IMR-90 (cell line): ENCODE data around the gene TRAT1. TPM values are rescaled to one million over a fixed set of nuclear protein-coding genes. Genes with fewer than 3 reads are reported as not detected.

Experiments used
- ATAC-seq: fragments of 200-7000 bp; cut with Tn5 transposase; 2 replicates; pipeline ENCODE4 v1.9.1; 2020; ENCODE audit warnings: low read depth, mild to moderate bottlenecking, moderate library complexity
- BruUV-seq: library from RNA; stranded (reverse); fragments of 400-500 nt; replicated peaks from 2 replicates; lab custom pipeline; 2021; lab: Mats Ljungman, UMichigan
- CTCF ChIA-PET: fragments of 300-600 bp; formaldehyde crosslinking; extraction: SDS; loops from one replicate; lab custom pipeline; 2021; ENCODE audit warnings: antibody characterized with exemption; lab: Yijun Ruan, JAX
- POLR2A ChIA-PET: fragments of 300-600 bp; sonication (Branson Sonifier 250); formaldehyde crosslinking; loops from one replicate; lab custom pipeline; 2022; ENCODE audit warnings: antibody characterized with exemption; ENCODE audit not compliant: unreplicated experiment; lab: Charles Lee
- DNase-seq: peaks from one replicate; pipeline ENCODE4 v3.0.0; 2013
- H2AFZ ChIP-seq: replicated peaks from 2 replicates; pipeline ENCODE3; 2013; ENCODE audit warnings: low read length, mild to moderate bottlenecking; ENCODE audit not compliant: poor library complexity
- H2AK5ac ChIP-seq: 2 replicates; pipeline ENCODE4 v1.6.1; 2013; ENCODE audit warnings: low read depth, low read length, inconsistent platforms
- H2AK9ac ChIP-seq: replicated peaks from 2 replicates; pipeline ENCODE3; 2013; ENCODE audit warnings: mild to moderate bottlenecking, low read depth, low read length, moderate library complexity; ENCODE audit not compliant: poor library complexity
- H2BK120ac ChIP-seq: 2 replicates; pipeline ENCODE4 v1.6.1; 2013; ENCODE audit warnings: low read depth, low read length, inconsistent platforms
- H2BK15ac ChIP-seq: 3 replicates; pipeline ENCODE4 v1.6.1; 2013; ENCODE audit warnings: low read depth, low read length, inconsistent platforms
- H2BK20ac ChIP-seq: 2 replicates; pipeline ENCODE4 v1.6.1; 2013; ENCODE audit warnings: low read depth, mild to moderate bottlenecking, inconsistent platforms, low read length, moderate library complexity
- H2BK5ac ChIP-seq: 2 replicates; pipeline ENCODE4 v1.6.1; 2013; ENCODE audit warnings: mild to moderate bottlenecking, low read depth, low read length, inconsistent platforms; ENCODE audit not compliant: poor library complexity, severe bottlenecking
- H3K14ac ChIP-seq: replicated peaks from 2 replicates; pipeline ENCODE4 v1.6.1; 2013; ENCODE audit warnings: low read depth, low read length, inconsistent platforms
- H3K18ac ChIP-seq: 2 replicates; pipeline ENCODE4 v1.6.1; 2013; ENCODE audit warnings: low read depth, low read length, control low read depth
- H3K23ac ChIP-seq: 2 replicates; pipeline ENCODE4 v1.6.1; 2013; ENCODE audit warnings: low read depth, low read length, inconsistent platforms
- H3K27ac ChIP-seq: 2 replicates; pipeline ENCODE4 v1.5.1; 2013; ENCODE audit warnings: mild to moderate bottlenecking, control low read depth, low read length; ENCODE audit not compliant: insufficient read depth
- H3K27me3 ChIP-seq: 2 replicates; pipeline ENCODE4 v1.6.1; 2013; ENCODE audit warnings: low read length; ENCODE audit not compliant: control insufficient read depth, insufficient read depth
- H3K36me3 ChIP-seq: 2 replicates; pipeline ENCODE4 v1.6.1; 2013; ENCODE audit warnings: low read length, mixed read lengths; ENCODE audit not compliant: control insufficient read depth, insufficient read depth
- H3K4ac ChIP-seq: 2 replicates; pipeline ENCODE4 v1.6.1; 2013; ENCODE audit warnings: low read depth, low read length, inconsistent platforms
- H3K4me1 ChIP-seq: 2 replicates; pipeline ENCODE4 v1.6.1; 2013; ENCODE audit warnings: low read length, mixed read lengths; ENCODE audit not compliant: control insufficient read depth, insufficient read depth
- H3K4me2 ChIP-seq: 2 replicates; pipeline ENCODE4 v1.6.1; 2013; ENCODE audit warnings: low read depth, mild to moderate bottlenecking, control low read depth, low read length, moderate library complexity
- H3K4me3 ChIP-seq: 2 replicates; pipeline ENCODE4 v1.5.1; 2013; ENCODE audit warnings: low read depth, mild to moderate bottlenecking, control low read depth, low read length, moderate library complexity; ENCODE audit not compliant: insufficient read depth
- H3K56ac ChIP-seq: 2 replicates; pipeline ENCODE4 v1.6.1; 2013; ENCODE audit warnings: low read length, inconsistent platforms; ENCODE audit not compliant: insufficient read depth; ENCODE audit errors: extremely low read depth
- H3K79me1 ChIP-seq, 2 experiments: 2 replicates each; pipeline ENCODE4 v1.6.1; 2013; ENCODE audit warnings: low read length in 2 of 2, inconsistent platforms in 1 of 2, low read depth in 1 of 2
- H3K9ac ChIP-seq: 2 replicates; pipeline ENCODE4 v1.6.1; 2013; ENCODE audit warnings: low read depth, low read length, control low read depth
- H3K9me1 ChIP-seq: 2 replicates; pipeline ENCODE4 v1.6.1; 2013; ENCODE audit warnings: low read length, inconsistent platforms; ENCODE audit not compliant: insufficient read depth
- H3K9me3 ChIP-seq: 2 replicates; pipeline ENCODE4 v1.6.1; 2013; ENCODE audit warnings: low read length; ENCODE audit not compliant: control insufficient read depth, insufficient read depth
- H4K20me1 ChIP-seq: 2 replicates; pipeline ENCODE4 v1.6.1; 2013; ENCODE audit warnings: low read length, inconsistent platforms; ENCODE audit not compliant: insufficient read depth
- H4K5ac ChIP-seq: 2 replicates; pipeline ENCODE4 v1.6.1; 2013; ENCODE audit warnings: mild to moderate bottlenecking, low read depth, low read length, control low read depth
- H4K8ac ChIP-seq, 2 experiments: 2 replicates each; pipeline ENCODE4 v1.6.1; 2013; ENCODE audit warnings: low read depth in 2 of 2, low read length in 2 of 2, control low read depth in 1 of 2, inconsistent platforms in 1 of 2
- H4K91ac ChIP-seq: 2 replicates; pipeline ENCODE4 v1.6.1; 2013; ENCODE audit warnings: low read depth, low read length, inconsistent platforms; ENCODE audit not compliant: insufficient read depth
- MAFK ChIP-seq: IDR thresholded peaks from 2 replicates; pipeline ENCODE4 v1.6.1; 2012; ENCODE audit warnings: low read depth, low read length, improper control_type of control experiment
- MXI1 ChIP-seq: IDR thresholded peaks from 2 replicates; pipeline ENCODE4 v1.6.1; 2012; ENCODE audit warnings: low read depth, mild to moderate bottlenecking, low read length, moderate library complexity, borderline replicate concordance
- POLR2A ChIP-seq: IDR thresholded peaks from 2 replicates; pipeline ENCODE4 v1.6.1; 2012; ENCODE audit warnings: mild to moderate bottlenecking, low read depth, low read length
- WGBS, 2 experiments: methylation state at CpG; one replicate each; pipeline versions ENCODE4 v1.1.5 to v1.1.7; 2013; ENCODE audit warnings: missing lambda C conversion rate in 2 of 2; ENCODE audit not compliant: insufficient read length in 1 of 2; ENCODE audit errors: extremely low coverage in 2 of 2; 5-methylcytosine and 5-hydroxymethylcytosine counted together
- dilution Hi-C: fragments of 300-500 bp; cut with HindIII; formaldehyde crosslinking; loops from one replicate; pipeline ENCODE4 v1.14.3; 2018; ENCODE audit warnings: low sequenced_read_pairs; ENCODE audit not compliant: unreplicated experiment
- in situ Hi-C: fragments of 300-500 bp; cut with MboI; formaldehyde crosslinking; loops from 3 replicates; pipeline ENCODE4 v1.14.3; 2019; ENCODE audit warnings: low sequenced_read_pairs, inconsistent platforms, mixed read lengths
- intact Hi-C: fragments of 100-400 bp; cut with micrococcal nuclease; formaldehyde crosslinking; loops from 2 replicates; pipeline ENCODE4 v1.10.0; 2022
- polyA plus RNA-seq, 3 experiments: library from polyadenylated mRNA; depleted of rRNA; stranded (reverse); fragments of >200 nt; gene quantifications; 2 replicates each; pipeline ENCODE4 v1.2.3, GENCODE V29; 2012; ENCODE audit warnings: low replicate concordance in 1 of 3
- total RNA-seq: library from RNA; depleted of rRNA; stranded (reverse); fragments of >200 nt; gene quantifications from 2 replicates; pipeline ENCODE4 v1.2.3, GENCODE V29; 2012

TRAT1 gene
- total and polyA plus RNA-seq, 2 of the 4 experiments (the other 2 are of a cell fraction): not detected

DNA sequence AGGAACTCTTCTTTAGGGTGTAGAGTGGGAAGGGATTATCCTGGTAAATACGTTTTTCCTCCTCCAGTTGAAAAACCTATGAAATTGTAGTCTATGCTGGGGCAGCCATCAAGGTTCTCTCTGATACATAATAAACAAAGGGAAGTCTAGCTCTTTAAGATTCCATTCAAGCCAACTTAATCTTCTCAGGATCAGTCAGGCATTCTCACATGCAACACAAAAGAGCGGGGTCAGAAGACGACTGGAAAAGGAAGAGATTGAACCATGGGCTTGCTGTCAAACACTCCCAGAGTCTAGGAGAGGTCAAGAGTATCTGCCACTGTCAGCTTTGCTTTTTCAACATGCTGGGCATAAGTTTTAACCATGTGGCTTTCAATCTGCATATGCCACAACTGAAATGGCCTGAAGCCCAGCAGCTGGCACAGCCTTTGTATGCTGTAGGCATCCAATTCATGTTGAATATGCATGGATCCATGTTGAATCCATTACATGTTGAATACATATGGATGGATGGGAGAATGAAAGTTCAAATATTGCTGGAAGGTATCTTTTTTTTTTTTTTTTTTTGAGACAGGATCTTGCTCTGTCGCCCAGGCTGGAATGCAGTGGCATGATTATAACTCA, 8.5 kb downstream of the TRAT1 start:
- H3K23ac ChIP-seq: no peak overlapping the region
- no TSS peak for BruUV-seq
- H3K4ac ChIP-seq: no peak overlapping the region
- H4K8ac ChIP-seq: no peak overlapping the region
- H4K20me1 ChIP-seq: no peaks in the 10 kb centered on the region
- no peak overlapping the region for H2BK20ac ChIP-seq
- no peak overlapping the region for H3K9ac ChIP-seq
- no peak overlapping the region for H2BK5ac ChIP-seq
- H3K4me2 ChIP-seq: no peak overlapping the region
- no peak overlapping the region for H4K91ac ChIP-seq
- in situ Hi-C loops (no loop called here), intact Hi-C loops (no loop called here), dilution Hi-C loops (no loop called here)
- no peak overlapping the region for H3K56ac ChIP-seq
- H2BK120ac ChIP-seq: no peak overlapping the region
- H3K27ac ChIP-seq: no peak overlapping the region
- TF ChIP-seq MAFK (no peak), POLR2A (no peak), MXI1 (no peak)
- H2AK5ac ChIP-seq: no peak overlapping the region
- H3K4me3 ChIP-seq: no peak overlapping the region
- H2BK15ac ChIP-seq: no peak overlapping the region
- no peak overlapping the region for H2AFZ ChIP-seq
- DNase-seq (no peak), ATAC-seq (no peak)
- no peak overlapping the region for H2AK9ac ChIP-seq
- H3K27me3 ChIP-seq: no peaks in the 10 kb centered on the region
- POLR2A ChIA-PET: no interaction called here
- CTCF ChIA-PET: no interaction called here
- no peaks in the 10 kb centered on the region for H3K36me3 ChIP-seq
- no peaks in the 10 kb centered on the region for H3K9me3 ChIP-seq
- no peak overlapping the region for H4K5ac ChIP-seq
- no peak overlapping the region for H3K14ac ChIP-seq
- H3K9me1 ChIP-seq: no peaks in the 10 kb centered on the region
- no CpG with 5 or more reads among the region's 4 CpGs for WGBS, 2 experiments
- no peaks in the 10 kb centered on the region for H3K4me1 ChIP-seq
- no peaks in the 10 kb centered on the region for H3K79me1 ChIP-seq
- no peak overlapping the region for H3K18ac ChIP-seq
